GM19467 (cell line): ENCODE data around the gene CAPZA1.

Experiments used
- ATAC-seq: cut with Tn5 transposase; IDR thresholded peaks from one replicate; pipeline ENCODE4 v1.9.1; 2021; ENCODE audit warnings: mild to moderate bottlenecking, moderate library complexity; ENCODE audit not compliant: unreplicated experiment

The CAPZA1 gene

DNA sequence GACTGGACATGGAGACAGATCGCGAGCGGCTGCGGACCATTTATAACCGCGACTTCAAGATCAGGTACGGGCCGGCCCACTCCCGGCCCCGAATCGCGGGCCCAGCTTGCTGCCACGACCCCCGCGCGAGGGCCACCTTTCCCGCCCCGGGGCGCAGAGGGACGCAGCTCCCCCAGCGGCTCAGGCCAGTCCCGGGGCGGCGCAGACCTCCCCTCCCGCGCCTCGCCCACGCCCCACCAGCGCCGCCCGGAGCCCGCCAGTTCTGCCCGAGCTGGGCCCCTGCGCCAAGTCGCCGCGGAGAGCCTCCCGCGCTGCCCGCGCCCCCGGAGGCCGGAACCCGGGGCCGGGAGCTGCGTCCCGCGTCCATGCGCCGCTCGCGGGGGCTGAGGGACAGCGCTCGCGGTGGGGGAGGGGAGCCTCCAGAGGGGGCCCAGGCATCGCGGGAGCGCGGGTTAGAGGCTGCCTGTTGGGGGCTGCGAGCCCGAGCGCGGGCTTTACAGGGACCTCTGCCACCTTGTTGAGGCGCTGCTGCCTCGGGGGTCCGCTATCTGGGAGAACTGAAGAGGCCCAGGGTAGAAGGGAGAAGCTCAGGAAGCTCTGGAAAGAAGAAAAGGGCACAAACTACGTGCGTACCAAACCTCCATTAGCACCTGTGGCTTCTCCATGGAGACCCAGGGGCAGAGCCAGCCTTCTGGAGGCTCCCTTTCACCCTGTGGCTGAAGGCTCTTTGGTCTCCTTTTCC lies 55.5 kb downstream of the CAPZA1 start:
- peak; percentile 31 for ATAC-seq

DNA sequence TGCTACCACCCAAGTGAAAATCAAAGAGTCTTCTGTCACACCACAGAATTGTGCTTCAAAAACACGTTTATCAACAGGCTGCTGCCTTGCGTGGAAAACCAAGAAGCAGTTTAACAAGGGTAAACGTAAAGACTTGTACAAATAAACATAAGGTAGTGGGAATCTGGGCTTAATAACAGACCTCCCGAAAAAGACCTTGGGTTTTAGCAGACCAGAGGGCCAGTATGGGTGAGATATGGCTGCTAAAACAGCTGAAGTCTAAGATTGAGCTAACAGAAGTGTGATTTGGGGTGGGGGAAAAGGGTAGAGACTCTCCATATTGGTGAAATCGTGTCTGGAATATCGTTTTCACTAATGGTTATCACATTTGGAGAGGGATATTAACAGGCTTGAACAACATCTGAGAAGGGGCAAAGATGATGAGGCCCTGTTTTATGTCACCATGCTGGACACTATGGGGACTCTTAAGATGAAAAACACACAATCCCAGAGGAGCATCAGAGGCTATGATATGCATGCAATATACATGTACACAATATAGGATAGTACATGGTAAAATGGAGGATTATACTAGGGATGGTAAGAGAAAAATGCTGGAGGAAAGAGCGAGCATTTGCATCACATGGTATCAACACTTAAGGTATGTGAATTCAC lies 56.2 kb downstream of the CAPZA1 start:
- no peak for ATAC-seq

DNA sequence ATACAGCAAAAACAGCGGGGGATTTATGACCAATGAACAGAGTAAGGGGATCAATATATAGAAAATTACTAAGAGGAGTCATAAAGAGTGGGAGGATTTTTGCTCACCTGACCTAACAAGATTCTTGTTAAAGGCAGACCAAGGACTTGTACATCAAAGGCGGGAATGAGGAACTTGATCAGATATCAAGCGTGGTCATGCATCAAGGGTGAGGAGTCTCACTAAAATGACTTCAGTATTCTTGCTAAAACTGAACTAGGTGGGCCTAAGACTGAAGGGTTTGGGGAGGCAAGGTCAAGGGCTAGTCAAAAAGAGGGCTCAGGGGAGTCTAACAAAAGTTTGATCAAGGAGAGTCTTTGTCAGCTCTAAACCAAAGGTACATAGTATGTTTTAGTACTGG lies 56.9 kb downstream of the CAPZA1 start:
- no peak for ATAC-seq

- no peak for ATAC-seq
These were observed 57.9 kb downstream of the CAPZA1 start for GRCh38 chr1:112677501-112677900.

- no peak for ATAC-seq
These were observed 59.0 kb downstream of the CAPZA1 start for GRCh38 chr1:112678605-112679004.

- no peak for ATAC-seq
These were observed 66.3 kb downstream of the CAPZA1 start for GRCh38 chr1:112685913-112686312.

GRCh38 chr1:112686417-112686816 lies 66.8 kb downstream of the CAPZA1 start:
- ATAC-seq, result no peak

DNA sequence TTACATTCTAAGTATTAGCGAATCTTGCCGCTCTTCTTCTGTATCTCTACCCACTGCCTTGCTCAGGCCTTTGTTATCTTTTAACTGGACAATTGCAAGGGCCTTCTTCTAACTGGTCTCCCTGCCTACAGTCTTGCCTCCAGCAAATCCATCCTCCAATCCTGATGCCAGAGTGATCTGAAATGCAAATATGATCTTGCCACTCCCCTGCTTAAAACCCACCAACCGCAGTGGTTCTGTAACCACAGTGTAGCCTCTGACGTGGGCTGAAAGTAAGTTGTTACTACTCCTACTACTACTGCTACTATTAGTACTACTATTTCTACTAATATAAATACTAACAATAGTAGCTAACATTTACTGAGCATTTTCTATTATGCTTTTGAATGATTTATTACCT lies 67.2 kb downstream of the CAPZA1 start:
- no peak for ATAC-seq

- ATAC-seq, result no peak
These were observed 67.7 kb downstream of the CAPZA1 start for GRCh38 chr1:112687361-112687760.

DNA sequence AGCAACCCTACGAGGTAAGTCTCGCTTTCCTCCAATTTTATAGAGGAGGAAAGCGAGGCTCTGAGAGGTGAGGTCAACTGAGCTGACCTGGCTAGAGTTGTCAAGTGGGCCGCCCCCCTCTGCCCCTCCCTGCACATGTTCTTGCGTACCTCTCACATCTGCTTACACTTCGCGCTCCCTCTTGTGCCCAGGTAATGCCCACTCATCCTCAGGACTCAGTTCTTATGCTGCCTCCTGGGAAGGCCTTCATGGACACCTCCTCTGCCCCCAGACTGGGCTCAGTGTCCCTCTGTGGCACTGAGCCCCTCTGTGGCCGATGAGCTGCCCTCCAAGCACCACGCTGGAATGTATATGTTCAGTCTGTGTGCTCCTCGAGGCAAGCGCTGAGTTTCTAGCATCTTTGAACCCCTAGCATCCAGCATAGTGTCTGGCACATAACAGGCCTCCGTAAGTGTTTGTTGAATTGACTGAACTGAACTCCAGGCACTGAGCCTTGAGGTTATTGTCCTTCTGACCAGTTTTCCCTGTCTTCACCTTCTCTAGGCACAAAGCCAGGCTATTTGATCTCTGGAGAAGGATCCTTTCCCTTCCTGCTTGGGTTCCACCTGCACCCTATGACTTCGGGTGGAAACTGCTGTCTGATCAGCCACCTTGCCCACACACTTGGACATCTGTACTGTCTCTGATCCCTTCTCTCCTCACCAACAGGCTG lies 68.3 kb downstream of the CAPZA1 start:
- ATAC-seq, result no peak

- no peak for ATAC-seq
These were observed 69.2 kb downstream of the CAPZA1 start for GRCh38 chr1:112688781-112689193.

DNA sequence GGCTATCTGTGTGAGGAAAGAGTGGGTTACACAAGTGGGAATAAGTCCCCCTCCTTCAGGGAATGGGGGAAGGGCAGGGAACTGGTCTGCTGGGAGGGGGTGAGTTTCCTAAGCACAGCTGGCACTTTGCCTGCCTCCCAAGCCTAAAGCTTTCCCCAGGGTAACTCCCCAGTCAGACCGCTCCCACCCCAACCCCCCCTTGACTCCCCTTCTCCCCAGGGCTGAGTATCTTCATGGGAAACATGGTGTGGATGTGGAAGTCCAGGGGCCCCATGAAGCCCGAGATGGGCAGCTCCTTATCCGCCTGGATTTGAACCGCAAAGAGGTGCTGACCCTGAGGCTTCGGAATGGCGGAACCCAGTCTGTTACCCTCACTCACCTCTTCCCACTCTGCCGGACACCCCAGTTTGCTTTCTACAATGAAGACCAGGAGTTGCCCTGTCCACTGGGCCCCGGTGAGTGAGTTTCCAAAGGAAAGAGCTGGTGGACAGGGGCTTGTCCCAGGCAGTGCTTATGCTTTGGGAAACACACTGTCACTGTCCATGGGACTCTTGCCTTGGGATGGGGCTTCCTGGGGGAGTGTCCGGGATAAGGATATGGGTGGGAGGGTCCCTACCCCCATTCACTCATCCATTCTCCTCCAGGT lies 69.7 kb downstream of the CAPZA1 start:
- no peak for ATAC-seq

GRCh38 chr1:112689842-112690237 lies 70.2 kb downstream of the CAPZA1 start:
- no peak for ATAC-seq

GRCh38 chr1:112692681-112693080 lies 73.0 kb downstream of the CAPZA1 start:
- no peak for ATAC-seq

DNA sequence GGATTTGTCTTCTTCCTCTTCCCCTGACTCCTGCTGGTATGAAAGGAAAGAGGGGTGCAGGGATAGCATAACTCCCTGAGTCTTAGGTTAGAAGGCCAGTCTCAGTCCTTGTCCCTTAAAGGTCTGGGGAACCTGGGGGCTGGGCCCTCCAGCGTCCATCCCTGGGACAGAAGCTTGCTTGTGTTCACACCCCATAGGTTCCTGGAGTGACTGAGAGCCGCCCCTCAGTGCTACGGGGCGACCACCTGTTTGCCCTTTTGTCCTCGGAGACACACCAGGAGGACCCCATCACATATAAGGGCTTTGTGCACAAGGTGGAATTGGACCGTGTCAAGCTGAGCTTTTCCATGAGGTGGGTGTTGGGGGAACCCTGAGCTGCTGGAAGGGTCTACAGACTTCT lies 74.2 kb downstream of the CAPZA1 start:
- ATAC-seq, result no peak

DNA sequence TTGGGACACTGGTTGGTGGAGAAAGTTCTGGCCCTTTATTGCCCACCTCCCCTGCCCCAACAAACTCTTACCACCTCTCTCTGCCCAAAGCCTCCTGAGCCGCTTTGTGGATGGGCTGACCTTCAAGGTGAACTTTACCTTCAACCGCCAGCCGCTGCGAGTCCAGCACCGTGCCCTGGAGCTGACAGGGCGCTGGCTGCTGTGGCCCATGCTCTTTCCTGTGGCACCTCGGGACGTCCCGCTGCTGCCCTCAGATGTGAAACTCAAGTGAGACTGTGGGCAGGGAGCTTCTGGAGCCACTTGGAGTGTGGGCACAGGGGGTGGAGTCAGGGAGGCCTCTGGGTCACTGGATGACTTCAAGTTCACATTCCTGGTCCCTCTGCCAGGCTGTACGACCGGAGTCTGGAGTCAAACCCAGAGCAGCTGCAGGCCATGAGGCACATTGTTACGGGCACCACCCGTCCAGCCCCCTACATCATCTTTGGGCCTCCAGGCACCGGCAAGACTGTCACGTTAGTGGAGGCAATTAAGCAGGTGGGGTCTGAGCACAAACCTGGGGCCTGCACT lies 74.8 kb downstream of the CAPZA1 start:
- no peak for ATAC-seq

DNA sequence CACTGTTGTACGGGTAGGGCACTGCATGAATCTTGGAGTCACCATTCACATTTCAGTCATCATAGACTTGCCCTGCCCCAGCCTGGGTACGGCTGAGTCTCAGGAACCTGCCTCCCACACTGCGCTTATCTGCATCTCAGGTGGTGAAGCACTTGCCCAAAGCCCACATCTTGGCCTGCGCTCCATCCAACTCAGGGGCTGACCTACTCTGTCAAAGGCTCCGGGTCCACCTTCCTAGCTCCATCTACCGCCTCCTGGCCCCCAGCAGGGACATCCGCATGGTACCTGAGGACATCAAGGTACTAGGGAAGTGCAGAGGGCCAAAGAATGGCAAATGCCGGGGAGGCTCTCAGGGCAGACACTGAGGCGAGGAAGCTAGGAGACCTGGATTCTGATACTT lies 75.6 kb downstream of the CAPZA1 start:
- ATAC-seq, result no peak

DNA sequence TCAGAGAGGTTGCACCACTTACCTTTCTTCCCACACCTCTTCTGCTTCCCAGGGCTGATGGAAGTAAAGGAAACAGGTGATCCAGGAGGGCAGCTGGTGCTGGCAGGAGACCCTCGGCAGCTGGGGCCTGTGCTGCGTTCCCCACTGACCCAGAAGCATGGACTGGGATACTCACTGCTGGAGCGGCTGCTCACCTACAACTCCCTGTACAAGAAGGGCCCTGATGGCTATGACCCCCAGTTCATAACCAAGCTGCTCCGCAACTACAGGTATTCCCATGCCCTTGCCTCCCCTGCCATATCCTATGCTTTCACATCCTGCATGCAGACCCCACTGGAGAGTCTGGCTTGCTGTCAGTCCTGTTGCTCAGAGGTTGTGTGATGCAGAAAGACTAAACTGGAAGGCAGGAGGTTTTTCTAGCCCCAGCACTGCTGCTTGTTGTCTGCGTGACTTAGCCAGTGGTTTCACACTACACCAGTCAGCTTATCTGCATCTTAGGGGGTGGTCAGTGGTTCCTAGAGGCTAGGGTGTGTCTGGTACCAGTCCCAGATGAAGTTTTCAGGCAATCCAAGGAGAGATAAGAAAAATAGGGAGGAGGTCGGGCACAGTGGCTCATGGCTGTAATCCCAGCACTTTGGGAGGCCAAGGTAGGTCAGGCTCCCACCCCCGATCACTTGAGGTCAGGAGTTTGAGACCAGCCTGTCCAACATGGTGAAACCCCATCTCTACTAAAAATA lies 77.1 kb downstream of the CAPZA1 start:
- no peak for ATAC-seq

DNA sequence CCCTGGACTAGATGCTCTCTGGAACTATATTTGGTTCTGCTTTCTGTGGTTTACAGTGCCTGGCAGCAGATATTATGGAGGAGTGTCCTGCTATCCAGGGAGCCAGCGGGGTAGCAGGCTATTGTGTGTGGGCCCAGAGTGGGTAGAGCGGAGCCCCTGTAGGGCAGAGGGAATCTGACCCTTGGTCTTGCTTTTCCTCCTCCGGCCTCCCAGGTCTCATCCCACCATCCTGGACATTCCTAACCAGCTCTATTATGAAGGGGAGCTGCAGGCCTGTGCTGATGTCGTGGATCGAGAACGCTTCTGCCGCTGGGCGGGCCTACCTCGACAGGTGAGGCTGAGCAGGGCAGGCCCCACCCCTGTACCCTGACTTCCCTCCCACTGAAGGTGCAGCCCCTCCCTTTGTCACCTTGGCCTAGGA lies 78.2 kb downstream of the CAPZA1 start:
- no peak for ATAC-seq
